ENCODE data around the gene KRT222. TPM values are rescaled to one million over a fixed set of nuclear protein-coding genes. Genes with fewer than 3 reads are reported as not detected.
A peak's percentile ranks its signal among the peaks of the same experiment; 100 is the strongest.

Gene KRT222
- polyA plus RNA-seq, 1 donor (not counting 4 experiments of a cell fraction or from before 2014, with no cell fraction given), result 0.76 TPM

DNA sequence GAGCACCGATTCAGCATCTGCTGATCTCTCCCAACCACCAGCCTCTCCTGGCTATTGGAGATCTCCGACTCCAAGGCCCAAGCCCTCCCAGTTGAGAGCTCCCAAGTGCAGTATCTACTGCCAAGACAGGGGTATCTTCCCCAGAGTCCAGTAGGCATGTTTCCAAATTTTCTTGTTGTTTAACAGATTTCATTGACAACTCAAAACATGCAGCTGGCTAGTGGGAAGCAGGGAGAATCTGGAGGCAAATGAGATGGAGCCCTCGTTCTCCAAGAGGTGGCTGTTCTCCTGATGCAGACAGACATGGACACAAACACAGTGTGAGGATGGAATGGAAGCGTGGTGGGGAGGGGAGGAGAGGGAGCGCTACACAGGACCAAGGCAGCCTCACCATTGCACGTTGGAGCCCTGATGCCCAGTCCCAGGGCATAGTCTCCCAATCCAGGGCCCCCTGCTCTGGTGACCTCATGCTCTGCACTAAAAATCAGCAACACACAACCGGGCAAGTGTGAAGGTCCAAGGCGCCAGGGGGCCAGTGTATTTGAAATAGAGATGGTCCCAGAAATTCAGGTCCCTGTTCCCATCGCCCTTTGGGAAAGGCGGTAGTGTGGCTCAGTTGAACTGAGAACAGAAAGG, 49.0 kb downstream of the KRT222 start:
- Histone ChIP-seq H3K9me3 (ENCODE audit: control insufficient read depth, low read depth, low read length) (no peaks in the 10 kb centered on the region), H3K9ac (ENCODE audit: control insufficient read depth, extremely low read depth, insufficient read depth, low read length) (no peak overlapping the region), H3K27ac (ENCODE audit: control insufficient read depth, insufficient read depth, low read length) (no peak overlapping the region), H3K4me1 (ENCODE audit: control insufficient read depth, extremely low read depth, insufficient read depth, low read length) (no peaks in the 10 kb centered on the region), H3K4me3 (ENCODE audit: control insufficient read depth in 2 of 3, extremely low read depth in 1 of 3, insufficient read depth in 2 of 3, low read depth in 1 of 3, low read length in 3 of 3) (no peak overlapping the region), H3K79me2 (ENCODE audit: control insufficient read depth, insufficient read depth, low read length) (no peaks in the 10 kb centered on the region), H3K9me1 (ENCODE audit: control insufficient read depth, extremely low read depth, insufficient read depth, low read length) (no peaks in the 10 kb centered on the region), H4K20me1 (ENCODE audit: control insufficient read depth, extremely low read depth, insufficient read depth, low read length) (no peaks in the 10 kb centered on the region), H2AFZ (ENCODE audit: control insufficient read depth, low read length) (no peak overlapping the region), H3K27me3 (ENCODE audit: control insufficient read depth, extremely low read depth, insufficient read depth, low read length) (peaks cover 58% of the 10 kb centered on the region), H3K36me3 (ENCODE audit: control insufficient read depth in 2 of 2, extremely low read depth in 1 of 2, insufficient read depth in 2 of 2, low read length in 2 of 2) (no peaks in the 10 kb centered on the region), H3K4me2 (ENCODE audit: control insufficient read depth, extremely low read depth, insufficient read depth, low read depth, low read length) (no peak overlapping the region)
- dilution Hi-C loops (cut with MboI; ENCODE audit: extremely low pct_ligation_motif_present, low sequenced_read_pairs), result no loop called here
- TF ChIP-seq, protein P1, sequence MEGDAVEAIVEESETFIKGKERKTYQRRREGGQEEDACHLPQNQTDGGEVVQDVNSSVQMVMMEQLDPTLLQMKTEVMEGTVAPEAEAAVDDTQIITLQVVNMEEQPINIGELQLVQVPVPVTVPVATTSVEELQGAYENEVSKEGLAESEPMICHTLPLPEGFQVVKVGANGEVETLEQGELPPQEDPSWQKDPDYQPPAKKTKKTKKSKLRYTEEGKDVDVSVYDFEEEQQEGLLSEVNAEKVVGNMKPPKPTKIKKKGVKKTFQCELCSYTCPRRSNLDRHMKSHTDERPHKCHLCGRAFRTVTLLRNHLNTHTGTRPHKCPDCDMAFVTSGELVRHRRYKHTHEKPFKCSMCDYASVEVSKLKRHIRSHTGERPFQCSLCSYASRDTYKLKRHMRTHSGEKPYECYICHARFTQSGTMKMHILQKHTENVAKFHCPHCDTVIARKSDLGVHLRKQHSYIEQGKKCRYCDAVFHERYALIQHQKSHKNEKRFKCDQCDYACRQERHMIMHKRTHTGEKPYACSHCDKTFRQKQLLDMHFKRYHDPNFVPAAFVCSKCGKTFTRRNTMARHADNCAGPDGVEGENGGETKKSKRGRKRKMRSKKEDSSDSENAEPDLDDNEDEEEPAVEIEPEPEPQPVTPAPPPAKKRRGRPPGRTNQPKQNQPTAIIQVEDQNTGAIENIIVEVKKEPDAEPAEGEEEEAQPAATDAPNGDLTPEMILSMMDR (optimal IDR thresholded peaks at IDR 0.05 in 1 of 3, IDR thresholded peaks at IDR 0.05 in 1 of 3, conservative IDR thresholded peaks at IDR 0.05 in 1 of 3; ENCODE audit: extremely low read depth in 1 of 3, insufficient read depth in 2 of 3, low read length in 3 of 3), result no peak
- TF ChIP-seq EZH2 (IDR thresholded peaks at IDR 0.05; ENCODE audit: low read length), result no peak
- DNase-seq (ENCODE audit: low read depth, low spot score), result no peak
- no peak for FAIRE-seq

- FAIRE-seq, result no peak
- Histone ChIP-seq H3K27me3 (ENCODE audit: control insufficient read depth, extremely low read depth, insufficient read depth, low read length) (peaks cover 63% of the 10 kb centered on the region), H3K9ac (ENCODE audit: control insufficient read depth, extremely low read depth, insufficient read depth, low read length) (no peak overlapping the region), H3K9me1 (ENCODE audit: control insufficient read depth, extremely low read depth, insufficient read depth, low read length) (no peaks in the 10 kb centered on the region), H3K36me3 (ENCODE audit: control insufficient read depth in 2 of 2, extremely low read depth in 1 of 2, insufficient read depth in 2 of 2, low read length in 2 of 2) (no peaks in the 10 kb centered on the region), H4K20me1 (ENCODE audit: control insufficient read depth, extremely low read depth, insufficient read depth, low read length) (no peaks in the 10 kb centered on the region), H3K4me2 (ENCODE audit: control insufficient read depth, extremely low read depth, insufficient read depth, low read depth, low read length) (no peak overlapping the region), H2AFZ (ENCODE audit: control insufficient read depth, low read length) (no peak overlapping the region), H3K27ac (ENCODE audit: control insufficient read depth, insufficient read depth, low read length) (no peak overlapping the region), H3K79me2 (ENCODE audit: control insufficient read depth, insufficient read depth, low read length) (no peaks in the 10 kb centered on the region), H3K4me3 (ENCODE audit: control insufficient read depth in 2 of 3, extremely low read depth in 1 of 3, insufficient read depth in 2 of 3, low read depth in 1 of 3, low read length in 3 of 3) (no peak overlapping the region), H3K4me1 (ENCODE audit: control insufficient read depth, extremely low read depth, insufficient read depth, low read length) (no peaks in the 10 kb centered on the region), H3K9me3 (ENCODE audit: control insufficient read depth, low read depth, low read length) (no peaks in the 10 kb centered on the region)
- no peak for TF ChIP-seq EZH2 (IDR thresholded peaks at IDR 0.05; ENCODE audit: low read length)
- TF ChIP-seq, protein P1 (optimal IDR thresholded peaks at IDR 0.05 in 1 of 3, IDR thresholded peaks at IDR 0.05 in 1 of 3, conservative IDR thresholded peaks at IDR 0.05 in 1 of 3; ENCODE audit: extremely low read depth in 1 of 3, insufficient read depth in 2 of 3, low read length in 3 of 3), result peak; percentile 49 to 69 (median 54)
- dilution Hi-C loops (cut with MboI; ENCODE audit: extremely low pct_ligation_motif_present, low sequenced_read_pairs), result no loop called here
- DNase-seq (ENCODE audit: low read depth, low spot score), result no peak
Observed at GRCh38 chr17:40615068-40615840, 49.7 kb downstream of the KRT222 start.
